Measurements from ENCODE around the gene XYLT2. TPM values are rescaled to one million over a fixed set of nuclear protein-coding genes. Genes with fewer than 3 reads are reported as not detected.

XYLT2 gene
- total and polyA plus RNA-seq, 2 of the 13 experiments (the other 11 are each of a cell fraction or from before 2014, with no cell fraction given), result 17.0 to 22.1 TPM

GRCh38 chr17:50346313-50347116 lies 589 bp downstream of the XYLT2 start (continued):
- TF ChIP-seq AHDC1 (CRISPR knock-in tag; IDR thresholded peaks at IDR 0.05; ENCODE audit: borderline replicate concordance) (0 out of 2 replicates have a peak, but pooled peaks have one; percentile 59), JUNB (CRISPR knock-in tag; IDR thresholded peaks at IDR 0.05; ENCODE audit: borderline replicate concordance) (no peak), POLR2A (IDR thresholded peaks at IDR 0.05; ENCODE audit: insufficient read depth in 1 of 2, low read depth in 2 of 2, low read length in 2 of 2) (no peak), ISX (CRISPR knock-in tag; conservative IDR thresholded peaks at IDR 0.05) (no peak), KLF9 (CRISPR knock-in tag; IDR thresholded peaks at IDR 0.05; ENCODE audit: low read depth) (no peak), ERF (CRISPR knock-in tag; IDR thresholded peaks at IDR 0.05) (peak; percentile 41; the same call in 1 of the 2 replicates), PLRG1 (conservative IDR thresholded peaks at IDR 0.05) (no peak), ZNF10 (CRISPR knock-in tag; IDR thresholded peaks at IDR 0.05; ENCODE audit: borderline replicate concordance, low read depth) (no peak), GATAD1 (CRISPR knock-in tag; IDR thresholded peaks at IDR 0.05) (peak; percentile 45; the same call in 1 of the 2 replicates), HOXD1 (CRISPR knock-in tag; IDR thresholded peaks at IDR 0.05) (no peak), ZNF660 (CRISPR knock-in tag; IDR thresholded peaks at IDR 0.05; ENCODE audit: borderline replicate concordance, low read depth) (no peak), NR2C2 (CRISPR knock-in tag; IDR thresholded peaks at IDR 0.05; ENCODE audit: borderline replicate concordance) (0 out of 2 replicates have a peak, but pooled peaks have one; percentile 23), HBP1 (CRISPR knock-in tag; IDR thresholded peaks at IDR 0.05; ENCODE audit: low read depth) (peak; percentile 26; the same call in 1 of the 2 replicates), SALL2 (CRISPR knock-in tag; IDR thresholded peaks at IDR 0.05) (no peak), ZGPAT (CRISPR knock-in tag; IDR thresholded peaks at IDR 0.05) (peak; percentile 19; the same call in 1 of the 2 replicates), PBX3 (CRISPR knock-in tag; IDR thresholded peaks at IDR 0.05; ENCODE audit: borderline replicate concordance) (no peak), RARG (CRISPR knock-in tag; IDR thresholded peaks at IDR 0.05; ENCODE audit: low read depth) (no peak), ATAD3A (CRISPR knock-in tag; IDR thresholded peaks at IDR 0.05) (no peak), BATF2 (CRISPR knock-in tag; IDR thresholded peaks at IDR 0.05) (no peak)

All from HepG2 (cell line).